Heart left ventricle (tissue), 13 donors: ENCODE data around the gene STON1.

ENCODE experiments used
- POLR2A ChIP-seq, 2 donors: fragments of 450-650 bp; IDR thresholded peaks; one replicate each; pipeline ENCODE4 v1.6.1; 2017; ENCODE audit warnings: antibody characterized with exemption in 2 of 2, mild to moderate bottlenecking in 2 of 2, moderate library complexity in 2 of 2
- TF ChIP-seq, protein P1 (sequence below), 12 donors: fragments of 200-600 bp; sonication (generic) in 4 of 12; IDR thresholded peaks; one replicate each; pipeline versions ENCODE4 v1.5.0 to v1.8.0; 2018 to 2022; ENCODE audit warnings: antibody characterized with exemption in 12 of 12, mild to moderate bottlenecking in 5 of 12
- donor health status: ischemic (EF 13 %, LVEDD 7.1; RV severe dilation, severe dysfunction).
- donor health status: DM: no; HTN: yes; CAD: no.
- donor health status: DM: no; HTN: no; CAD: no.
- donor health status: ischemic (EF 25% LVEDD 6.9; RV normal size, moderate dysfunction).
- donor health status: ischemic (EF 25% LVEDD 5.7; RV mildly dilated, moderate dysfunction).
- donor health status: ischemic (EF 35%, LVEDD 5.7; RV mildly dilated, moderate dysfunction).
- donor health status: nonischemic (EF 11% LVEDD 7.7; RV severe dilation, severe dysfunction).
- donor health status: DM: yes; HTN: yes; CAD: no.
- donor health status: PGD.
- donor health status: ischemic (EF 29% LVEDD 5.4; RV normal size, mild dysfunction).
- donor health status: nonischemic (EF 23%, LVEDD 6.1; RV moderate dilation, normal function).

DNA sequence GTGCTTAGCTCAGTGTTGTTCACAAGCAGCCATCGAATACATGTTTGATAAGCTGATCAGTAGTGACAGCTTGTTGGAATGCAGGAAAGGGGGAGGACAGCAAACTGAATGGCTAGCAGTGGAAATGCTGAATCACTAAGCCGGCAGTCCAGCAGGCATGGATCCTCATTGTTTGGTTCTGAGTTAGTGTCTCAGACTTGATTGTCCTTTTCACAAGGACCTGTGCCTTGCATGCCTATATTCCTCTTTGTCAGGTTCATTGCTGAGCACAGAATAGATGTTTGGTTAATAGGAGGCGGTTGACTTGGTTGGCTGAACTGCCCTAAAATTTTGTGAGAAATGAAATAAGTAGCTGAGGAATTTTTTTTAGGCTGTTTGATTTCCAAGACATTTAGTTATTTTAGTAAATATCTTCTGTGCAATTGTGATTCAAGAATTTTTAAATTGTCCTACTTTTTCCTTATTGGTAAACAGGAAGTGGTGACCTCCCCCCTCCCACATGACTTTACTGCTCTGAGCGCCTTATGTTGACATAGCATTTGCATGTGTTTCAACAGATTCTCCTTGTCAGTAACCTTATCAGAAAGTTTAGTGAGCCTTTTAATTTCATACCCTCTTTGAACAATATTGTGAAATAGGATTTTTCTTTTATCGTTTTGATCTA is 21.4 kb upstream of the STON1 start:
- TF ChIP-seq, protein P1, sequence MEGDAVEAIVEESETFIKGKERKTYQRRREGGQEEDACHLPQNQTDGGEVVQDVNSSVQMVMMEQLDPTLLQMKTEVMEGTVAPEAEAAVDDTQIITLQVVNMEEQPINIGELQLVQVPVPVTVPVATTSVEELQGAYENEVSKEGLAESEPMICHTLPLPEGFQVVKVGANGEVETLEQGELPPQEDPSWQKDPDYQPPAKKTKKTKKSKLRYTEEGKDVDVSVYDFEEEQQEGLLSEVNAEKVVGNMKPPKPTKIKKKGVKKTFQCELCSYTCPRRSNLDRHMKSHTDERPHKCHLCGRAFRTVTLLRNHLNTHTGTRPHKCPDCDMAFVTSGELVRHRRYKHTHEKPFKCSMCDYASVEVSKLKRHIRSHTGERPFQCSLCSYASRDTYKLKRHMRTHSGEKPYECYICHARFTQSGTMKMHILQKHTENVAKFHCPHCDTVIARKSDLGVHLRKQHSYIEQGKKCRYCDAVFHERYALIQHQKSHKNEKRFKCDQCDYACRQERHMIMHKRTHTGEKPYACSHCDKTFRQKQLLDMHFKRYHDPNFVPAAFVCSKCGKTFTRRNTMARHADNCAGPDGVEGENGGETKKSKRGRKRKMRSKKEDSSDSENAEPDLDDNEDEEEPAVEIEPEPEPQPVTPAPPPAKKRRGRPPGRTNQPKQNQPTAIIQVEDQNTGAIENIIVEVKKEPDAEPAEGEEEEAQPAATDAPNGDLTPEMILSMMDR (IDR thresholded peaks at IDR 0.05), result no peak
- TF ChIP-seq POLR2A (IDR thresholded peaks at IDR 0.05), result no peak
